SK-N-SH treated with all-trans-retinoic acid at 6 μM for 48 hours (cell line): ENCODE results near the gene PPP1R13B.

ENCODE experiments used
- ATAC-seq: fragments of 200-7000 bp; cut with Tn5 transposase; 3 replicates; pipeline ENCODE4 v1.9.1; 2020; ENCODE audit warnings: mild to moderate bottlenecking, moderate library complexity
- ARNTL ChIP-seq: fragments of 450-650 bp; formaldehyde crosslinking; IDR thresholded peaks from 2 replicates; pipeline ENCODE4 v1.5.0; 2020; ENCODE audit warnings: low read depth, mild to moderate bottlenecking, moderate library complexity, borderline replicate concordance
- BACH2 ChIP-seq: fragments of 250-450 bp; sonication (Bioruptor Pico); IDR thresholded peaks from 2 replicates; pipeline ENCODE4 v1.9.0; 2021; ENCODE audit warnings: mild to moderate bottlenecking, borderline replicate concordance
- CREB5 ChIP-seq: fragments of 250-450 bp; sonication (Bioruptor Pico); IDR thresholded peaks from 2 replicates; pipeline ENCODE4 v1.5.1; 2020; ENCODE audit warnings: low read depth, mild to moderate bottlenecking, moderate library complexity
- CSDC2 ChIP-seq: fragments of 250-450 bp; sonication (Bioruptor Pico); IDR thresholded peaks from 2 replicates; pipeline ENCODE4 v1.5.0; 2020; ENCODE audit warnings: mild to moderate bottlenecking, moderate library complexity
- ESRRG ChIP-seq: fragments of 250-450 bp; sonication (Bioruptor Pico); IDR thresholded peaks from 2 replicates; pipeline ENCODE4 v1.6.1; 2021; ENCODE audit warnings: mild to moderate bottlenecking
- ISL1 ChIP-seq: fragments of 250-450 bp; sonication (Bioruptor Pico); IDR thresholded peaks from 2 replicates; pipeline ENCODE4 v2.1.2; 2022; ENCODE audit warnings: mild to moderate bottlenecking, moderate library complexity
- OSR1 ChIP-seq: fragments of 250-450 bp; sonication (Bioruptor Pico); IDR thresholded peaks from 2 replicates; pipeline ENCODE4 v1.8.0; 2022; ENCODE audit warnings: moderate library complexity, mild to moderate bottlenecking, inconsistent platforms
- PPARA ChIP-seq: fragments of 250-450 bp; sonication (Bioruptor Pico); IDR thresholded peaks from 2 replicates; pipeline ENCODE4 v1.5.0; 2020; ENCODE audit warnings: mild to moderate bottlenecking, borderline replicate concordance
- RARB ChIP-seq: fragments of 250-450 bp; sonication (Bioruptor Pico); IDR thresholded peaks from 2 replicates; pipeline ENCODE4 v1.8.0; 2021; ENCODE audit warnings: mild to moderate bottlenecking, moderate library complexity
- SNAI2 ChIP-seq: fragments of 250-450 bp; sonication (Bioruptor Pico); IDR thresholded peaks from 2 replicates; pipeline ENCODE4 v1.5.0; 2020; ENCODE audit warnings: mild to moderate bottlenecking, moderate library complexity
- TCF4 ChIP-seq: fragments of 250-450 bp; sonication (Bioruptor Pico); IDR thresholded peaks from 2 replicates; pipeline ENCODE4 v1.8.0; 2021; ENCODE audit warnings: mild to moderate bottlenecking, moderate library complexity, borderline replicate concordance
- TOX ChIP-seq: fragments of 250-450 bp; sonication (Bioruptor Pico); IDR thresholded peaks from 2 replicates; pipeline ENCODE4 v1.8.0; 2021; ENCODE audit warnings: mild to moderate bottlenecking, moderate library complexity, borderline replicate concordance
- TSHZ2 ChIP-seq: fragments of 250-450 bp; sonication (Bioruptor Pico); IDR thresholded peaks from 2 replicates; pipeline ENCODE4 v1.5.0; 2020; ENCODE audit warnings: mild to moderate bottlenecking, moderate library complexity
- ZC3H10 ChIP-seq: fragments of 250-450 bp; sonication (Bioruptor Pico); IDR thresholded peaks from 2 replicates; pipeline ENCODE4 v1.5.1; 2021; ENCODE audit warnings: mild to moderate bottlenecking, moderate library complexity
- ZFP3 ChIP-seq: fragments of 250-450 bp; sonication (Bioruptor Pico); IDR thresholded peaks from 2 replicates; pipeline ENCODE4 v1.5.0; 2020; ENCODE audit warnings: mild to moderate bottlenecking, moderate library complexity
- ZFP30 ChIP-seq: fragments of 450-650 bp; formaldehyde crosslinking; IDR thresholded peaks from 2 replicates; pipeline ENCODE4 v1.5.0; 2022; ENCODE audit warnings: mild to moderate bottlenecking, moderate library complexity
- ZNF565 ChIP-seq: fragments of 450-650 bp; formaldehyde crosslinking; conservative IDR thresholded peaks from 2 replicates; pipeline ENCODE4 v1.5.0; 2020; ENCODE audit warnings: low read depth, mild to moderate bottlenecking, moderate library complexity
- ZNF70 ChIP-seq: fragments of 450-650 bp; formaldehyde crosslinking; IDR thresholded peaks from 2 replicates; pipeline ENCODE4 v1.5.0; 2020; ENCODE audit warnings: mild to moderate bottlenecking, moderate library complexity
- ZNF8 ChIP-seq: fragments of 450-650 bp; formaldehyde crosslinking; IDR thresholded peaks from 2 replicates; pipeline ENCODE4 v1.5.0; 2020; ENCODE audit warnings: mild to moderate bottlenecking, moderate library complexity
- TF ChIP-seq, protein P1 (sequence below): fragments of 250-450 bp; sonication (Bioruptor Pico); IDR thresholded peaks from 2 replicates; pipeline ENCODE4 v1.8.0; 2021; ENCODE audit warnings: low read depth, mild to moderate bottlenecking, moderate library complexity, borderline replicate concordance
- TF ChIP-seq, protein P2 (sequence below): fragments of 250-450 bp; sonication (Bioruptor Pico); IDR thresholded peaks from 2 replicates; pipeline ENCODE4 v1.8.0; 2020; ENCODE audit warnings: mild to moderate bottlenecking, moderate library complexity, borderline replicate concordance
- TF ChIP-seq, protein P3 (sequence below): fragments of 250-450 bp; sonication (Bioruptor Pico); IDR thresholded peaks from 2 replicates; pipeline ENCODE4 v1.5.1; 2021; ENCODE audit warnings: mild to moderate bottlenecking, moderate library complexity

Gene PPP1R13B

GRCh38 chr14:103775506-103775905 is 71.9 kb downstream of the PPP1R13B start:
- no peak for ATAC-seq
- TF ChIP-seq PPARA (CRISPR knock-in tag) (no peak), ZC3H10 (no peak), CSDC2 (CRISPR knock-in tag) (no peak), ZNF8 (CRISPR knock-in tag) (no peak), TSHZ2 (CRISPR knock-in tag) (no peak), RARB (CRISPR knock-in tag) (no peak), BACH2 (CRISPR knock-in tag) (no peak), ZFP30 (CRISPR knock-in tag) (no peak), ESRRG (CRISPR knock-in tag) (no peak), TCF4 (CRISPR knock-in tag) (no peak), TOX (CRISPR knock-in tag) (no peak), ISL1 (CRISPR knock-in tag) (no peak), ZFP3 (no peak), OSR1 (CRISPR knock-in tag) (no peak), ARNTL (CRISPR knock-in tag) (no peak), SNAI2 (CRISPR knock-in tag) (no peak), ZNF565 (CRISPR knock-in tag) (no peak)
- TF ChIP-seq, protein P1, sequence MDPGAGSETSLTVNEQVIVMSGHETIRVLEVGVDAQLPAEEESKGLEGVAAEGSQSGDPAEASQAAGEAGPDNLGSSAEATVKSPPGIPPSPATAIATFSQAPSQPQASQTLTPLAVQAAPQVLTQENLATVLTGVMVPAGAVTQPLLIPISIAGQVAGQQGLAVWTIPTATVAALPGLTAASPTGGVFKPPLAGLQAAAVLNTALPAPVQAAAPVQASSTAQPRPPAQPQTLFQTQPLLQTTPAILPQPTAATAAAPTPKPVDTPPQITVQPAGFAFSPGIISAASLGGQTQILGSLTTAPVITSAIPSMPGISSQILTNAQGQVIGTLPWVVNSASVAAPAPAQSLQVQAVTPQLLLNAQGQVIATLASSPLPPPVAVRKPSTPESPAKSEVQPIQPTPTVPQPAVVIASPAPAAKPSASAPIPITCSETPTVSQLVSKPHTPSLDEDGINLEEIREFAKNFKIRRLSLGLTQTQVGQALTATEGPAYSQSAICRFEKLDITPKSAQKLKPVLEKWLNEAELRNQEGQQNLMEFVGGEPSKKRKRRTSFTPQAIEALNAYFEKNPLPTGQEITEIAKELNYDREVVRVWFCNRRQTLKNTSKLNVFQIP (CRISPR knock-in tag), result no peak
- TF ChIP-seq, protein P2, sequence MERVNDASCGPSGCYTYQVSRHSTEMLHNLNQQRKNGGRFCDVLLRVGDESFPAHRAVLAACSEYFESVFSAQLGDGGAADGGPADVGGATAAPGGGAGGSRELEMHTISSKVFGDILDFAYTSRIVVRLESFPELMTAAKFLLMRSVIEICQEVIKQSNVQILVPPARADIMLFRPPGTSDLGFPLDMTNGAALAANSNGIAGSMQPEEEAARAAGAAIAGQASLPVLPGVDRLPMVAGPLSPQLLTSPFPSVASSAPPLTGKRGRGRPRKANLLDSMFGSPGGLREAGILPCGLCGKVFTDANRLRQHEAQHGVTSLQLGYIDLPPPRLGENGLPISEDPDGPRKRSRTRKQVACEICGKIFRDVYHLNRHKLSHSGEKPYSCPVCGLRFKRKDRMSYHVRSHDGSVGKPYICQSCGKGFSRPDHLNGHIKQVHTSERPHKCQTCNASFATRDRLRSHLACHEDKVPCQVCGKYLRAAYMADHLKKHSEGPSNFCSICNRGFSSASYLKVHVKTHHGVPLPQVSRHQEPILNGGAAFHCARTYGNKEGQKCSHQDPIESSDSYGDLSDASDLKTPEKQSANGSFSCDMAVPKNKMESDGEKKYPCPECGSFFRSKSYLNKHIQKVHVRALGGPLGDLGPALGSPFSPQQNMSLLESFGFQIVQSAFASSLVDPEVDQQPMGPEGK, result no peak
- TF ChIP-seq, protein P3, sequence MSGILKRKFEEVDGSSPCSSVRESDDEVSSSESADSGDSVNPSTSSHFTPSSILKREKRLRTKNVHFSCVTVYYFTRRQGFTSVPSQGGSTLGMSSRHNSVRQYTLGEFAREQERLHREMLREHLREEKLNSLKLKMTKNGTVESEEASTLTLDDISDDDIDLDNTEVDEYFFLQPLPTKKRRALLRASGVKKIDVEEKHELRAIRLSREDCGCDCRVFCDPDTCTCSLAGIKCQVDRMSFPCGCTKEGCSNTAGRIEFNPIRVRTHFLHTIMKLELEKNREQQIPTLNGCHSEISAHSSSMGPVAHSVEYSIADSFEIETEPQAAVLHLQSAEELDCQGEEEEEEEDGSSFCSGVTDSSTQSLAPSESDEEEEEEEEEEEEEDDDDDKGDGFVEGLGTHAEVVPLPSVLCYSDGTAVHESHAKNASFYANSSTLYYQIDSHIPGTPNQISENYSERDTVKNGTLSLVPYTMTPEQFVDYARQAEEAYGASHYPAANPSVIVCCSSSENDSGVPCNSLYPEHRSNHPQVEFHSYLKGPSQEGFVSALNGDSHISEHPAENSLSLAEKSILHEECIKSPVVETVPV, result no peak

DNA sequence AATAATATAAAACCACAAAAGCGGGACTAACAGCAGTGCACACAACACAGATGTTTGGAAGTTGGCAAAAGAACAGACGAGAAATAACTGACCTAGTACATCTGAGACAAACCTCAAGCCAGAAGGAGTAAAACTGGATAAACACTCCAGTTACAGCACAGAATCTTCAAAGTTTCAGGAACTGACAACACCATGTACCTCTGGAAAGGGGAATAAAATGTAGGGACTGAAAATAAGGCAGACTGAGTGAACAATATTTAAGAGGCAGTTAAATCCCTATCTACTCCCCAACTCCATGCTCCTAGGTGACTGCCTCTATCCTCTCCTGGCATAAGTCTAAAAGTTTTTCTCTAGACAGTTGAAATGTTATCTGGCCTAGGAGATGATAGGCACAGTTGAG is 73.9 kb downstream of the PPP1R13B start:
- TF ChIP-seq TSHZ2 (CRISPR knock-in tag), result no peak
- TF ChIP-seq ISL1 (CRISPR knock-in tag), result no peak
- no peak for TF ChIP-seq RARB (CRISPR knock-in tag)
- TF ChIP-seq TOX (CRISPR knock-in tag), result no peak
- TF ChIP-seq SNAI2 (CRISPR knock-in tag), result no peak
- no peak for TF ChIP-seq CSDC2 (CRISPR knock-in tag)
- TF ChIP-seq ZFP3, result no peak
- no peak for TF ChIP-seq PPARA (CRISPR knock-in tag)
- TF ChIP-seq CREB5 (CRISPR knock-in tag), result no peak
- TF ChIP-seq, protein P2, result no peak
- no peak for TF ChIP-seq ZNF8 (CRISPR knock-in tag)
- TF ChIP-seq OSR1 (CRISPR knock-in tag), result no peak
- no peak for TF ChIP-seq ARNTL (CRISPR knock-in tag)
- TF ChIP-seq ESRRG (CRISPR knock-in tag), result no peak
- no peak for TF ChIP-seq ZFP30 (CRISPR knock-in tag)
- TF ChIP-seq TCF4 (CRISPR knock-in tag), result no peak
- TF ChIP-seq, protein P1 (CRISPR knock-in tag), result no peak
- no peak for TF ChIP-seq ZNF70 (CRISPR knock-in tag)
- no peak for TF ChIP-seq ZNF565 (CRISPR knock-in tag)
- no peak for ATAC-seq
